SK-N-SH (cell line): ENCODE results near the gene SUMF1. TPM values are rescaled to one million over a fixed set of nuclear protein-coding genes. Genes with fewer than 3 reads are reported as not detected.

ENCODE experiments used
- CTCF ChIA-PET: fragments of 300-600, 350-600 bp; formaldehyde crosslinking; extraction: SDS; loops from one replicate; lab custom pipeline; 2021; lab: Yijun Ruan, JAX
- POLR2A ChIA-PET: fragments of 350-600 bp; sonication (Branson Sonifier 250); formaldehyde crosslinking; extraction: SDS; loops from one replicate; lab custom pipeline; 2020; ENCODE audit warnings: antibody characterized with exemption, inconsistent platforms; lab: Yijun Ruan, JAX
- DNase-seq: peaks from one replicate; pipeline ENCODE4 v3.0.0; 2012
- H2AFZ ChIP-seq: fragments of 200-600 bp; sonication (generic); 2 replicates; pipeline ENCODE4 v1.8.1; 2016; ENCODE audit warnings: antibody characterized with exemption, mild to moderate bottlenecking, low read depth
- H3F3A ChIP-seq: fragments of 200-600 bp; sonication (generic); replicated peaks from 2 replicates; pipeline ENCODE3; 2016; ENCODE audit warnings: antibody characterized with exemption, mild to moderate bottlenecking; ENCODE audit not compliant: insufficient read depth
- H3K27ac ChIP-seq, 2 experiments: fragments of 200-500 bp in 1 of 2; fragments of 200-600 bp in 1 of 2; sonication (Bioruptor generic) in 1 of 2; sonication (generic), shearing (Covaris generic) in 1 of 2; 2 replicates each; pipeline versions ENCODE4 v1.5.1 to v1.6.1; 2014 to 2016; ENCODE audit warnings: low read depth in 2 of 2, inconsistent platforms in 1 of 2, low read length in 1 of 2, mild to moderate bottlenecking in 1 of 2, mixed read lengths in 1 of 2
- H3K27me3 ChIP-seq: fragments of 200-600 bp; sonication (generic), shearing (Covaris generic); 2 replicates; pipeline ENCODE4 v1.6.1; 2016; ENCODE audit warnings: mixed run types; ENCODE audit not compliant: insufficient read depth
- H3K36me3 ChIP-seq, 2 experiments: fragments of 200-500 bp in 1 of 2; fragments of 200-600 bp in 1 of 2; sonication (Bioruptor generic) in 1 of 2; sonication (generic) in 1 of 2; replicated peaks in 1 of 2; 2 replicates each; pipeline versions ENCODE3 to v1.5.1; 2014 to 2016; ENCODE audit warnings: low read length in 1 of 2, mild to moderate bottlenecking in 1 of 2; ENCODE audit not compliant: insufficient read depth in 2 of 2, control insufficient read depth in 1 of 2
- H3K4me1 ChIP-seq, 2 experiments: fragments of 200-500 bp in 1 of 2; fragments of 200-600 bp in 1 of 2; sonication (Bioruptor generic) in 1 of 2; sonication (generic), shearing (Covaris generic) in 1 of 2; 2 replicates each; pipeline versions ENCODE4 v1.5.1 to v1.6.1; 2014 to 2016; ENCODE audit warnings: low read depth in 1 of 2, low read length in 1 of 2, mixed run types in 1 of 2; ENCODE audit not compliant: insufficient read depth in 2 of 2, control insufficient read depth in 1 of 2
- H3K4me2 ChIP-seq: fragments of 200-600 bp; sonication (generic), shearing (Covaris generic); 2 replicates; pipeline ENCODE4 v1.6.1; 2017; ENCODE audit warnings: mixed run types
- H3K4me3 ChIP-seq, 2 experiments: fragments of 200-500 bp in 1 of 2; fragments of 200-600 bp in 1 of 2; sonication (Bioruptor generic) in 1 of 2; sonication (generic), shearing (Covaris generic) in 1 of 2; 2 replicates each; pipeline versions ENCODE4 v1.5.1 to v1.8.1; 2014 to 2016; ENCODE audit warnings: low read depth in 2 of 2, inconsistent platforms in 1 of 2, low read length in 1 of 2, mild to moderate bottlenecking in 1 of 2, mixed read lengths in 1 of 2, moderate library complexity in 1 of 2
- H3K79me2 ChIP-seq: fragments of 200-600 bp; sonication (generic); 2 replicates; pipeline ENCODE4 v1.8.1; 2017; ENCODE audit warnings: mild to moderate bottlenecking; ENCODE audit not compliant: insufficient read depth
- H3K9ac ChIP-seq: fragments of 200-600 bp; sonication (generic); 2 replicates; pipeline ENCODE4 v1.6.1; 2017; ENCODE audit warnings: mixed run types
- H3K9me2 ChIP-seq: fragments of 200-600 bp; sonication (generic); 2 replicates; pipeline ENCODE4 v1.6.1; 2017; ENCODE audit warnings: mixed run types
- H3K9me3 ChIP-seq: fragments of 200-600 bp; sonication (generic); 2 replicates; pipeline ENCODE4 v1.6.1; 2017; ENCODE audit warnings: mixed run types, mild to moderate bottlenecking, moderate library complexity
- H4K20me1 ChIP-seq: fragments of 200-600 bp; sonication (generic); 2 replicates; pipeline ENCODE4 v1.6.1; 2017; ENCODE audit warnings: mild to moderate bottlenecking, mixed run types; ENCODE audit not compliant: insufficient read depth
- FOXM1 ChIP-seq: IDR thresholded peaks from 2 replicates; pipeline ENCODE4 v1.4.0; 2012; ENCODE audit warnings: low read depth, mild to moderate bottlenecking
- GABPA ChIP-seq: IDR thresholded peaks from 2 replicates; pipeline ENCODE4 v1.4.0; 2012; ENCODE audit warnings: low read depth, mild to moderate bottlenecking
- MAX ChIP-seq: IDR thresholded peaks from 2 replicates; pipeline ENCODE4 v1.4.0; 2012; ENCODE audit warnings: low read depth
- MXI1 ChIP-seq: IDR thresholded peaks from 2 replicates; pipeline ENCODE4 v1.6.1; 2012; ENCODE audit warnings: mild to moderate bottlenecking, low read depth, low read length, improper control_type of control experiment
- NRF1 ChIP-seq: IDR thresholded peaks from 2 replicates; pipeline ENCODE4 v1.6.1; 2012; ENCODE audit warnings: low read depth, mild to moderate bottlenecking, low read length
- PBX3 ChIP-seq: IDR thresholded peaks from 2 replicates; pipeline ENCODE4; 2012
- RAD21 ChIP-seq: IDR thresholded peaks from 2 replicates; pipeline ENCODE4 v1.6.1; 2012; ENCODE audit warnings: mild to moderate bottlenecking, low read length
- REST ChIP-seq: IDR thresholded peaks from 2 replicates; pipeline ENCODE4 v1.6.1; 2012; ENCODE audit warnings: mild to moderate bottlenecking, low read depth, low read length, moderate library complexity
- WGBS: methylation state at CpG from one replicate; pipeline ENCODE4 v1.1.6; 2017; ENCODE audit warnings: low lambda C conversion rate; 5-methylcytosine and 5-hydroxymethylcytosine counted together
- polyA plus RNA-seq, 3 experiments: library from polyadenylated mRNA; depleted of rRNA; stranded (reverse); fragments of >200 nt; gene quantifications; 2 replicates each; pipeline ENCODE4 v1.2.3, GENCODE V29; 2012
- TF ChIP-seq, protein P1 (sequence below): fragments of 150-350 bp; IDR thresholded peaks from 2 replicates; pipeline ENCODE4 v1.6.1; 2017; ENCODE audit warnings: antibody characterized with exemption, low read length, low read depth, borderline replicate concordance

Gene SUMF1
- polyA plus RNA-seq, 1 of the 3 experiments (the other 2 are of a cell fraction) = 56.9 TPM

- H3K4me1 ChIP-seq = no peaks in the 10 kb centered on the region
- no peaks in the 10 kb centered on the region for H3F3A ChIP-seq
- ChIA-PET CTCF (no interaction called here), POLR2A (no interaction called here)
- no peak overlapping the region for H3K27ac ChIP-seq
- H4K20me1 ChIP-seq = no peaks in the 10 kb centered on the region
- no peak overlapping the region for H3K9ac ChIP-seq
- H3K9me3 ChIP-seq = no peaks in the 10 kb centered on the region
- WGBS = 94% methylated on average over 1 of the region's 1 CpG
- H3K27me3 ChIP-seq = no peaks in the 10 kb centered on the region
- H3K4me3 ChIP-seq = no peak overlapping the region
- no peaks in the 10 kb centered on the region for H3K79me2 ChIP-seq
- H3K9me2 ChIP-seq = no peaks in the 10 kb centered on the region
- no peak for TF ChIP-seq MXI1
- no peak for TF ChIP-seq RAD21
- no peak for TF ChIP-seq PBX3
- TF ChIP-seq, protein P1, sequence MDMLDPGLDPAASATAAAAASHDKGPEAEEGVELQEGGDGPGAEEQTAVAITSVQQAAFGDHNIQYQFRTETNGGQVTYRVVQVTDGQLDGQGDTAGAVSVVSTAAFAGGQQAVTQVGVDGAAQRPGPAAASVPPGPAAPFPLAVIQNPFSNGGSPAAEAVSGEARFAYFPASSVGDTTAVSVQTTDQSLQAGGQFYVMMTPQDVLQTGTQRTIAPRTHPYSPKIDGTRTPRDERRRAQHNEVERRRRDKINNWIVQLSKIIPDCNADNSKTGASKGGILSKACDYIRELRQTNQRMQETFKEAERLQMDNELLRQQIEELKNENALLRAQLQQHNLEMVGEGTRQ = no peak
- TF ChIP-seq, all 33 proteins: peak for 0
- Histone ChIP-seq H3K36me3 (peaks cover 0 to 4% of the 10 kb centered on the region in 2 experiments), H2AFZ (no peak overlapping the region), H3K4me2 (no peak overlapping the region)
- DNase-seq = no peak
Observed at GRCh38 chr3:4322635-4323034, 144.4 kb downstream of the SUMF1 start.

DNA sequence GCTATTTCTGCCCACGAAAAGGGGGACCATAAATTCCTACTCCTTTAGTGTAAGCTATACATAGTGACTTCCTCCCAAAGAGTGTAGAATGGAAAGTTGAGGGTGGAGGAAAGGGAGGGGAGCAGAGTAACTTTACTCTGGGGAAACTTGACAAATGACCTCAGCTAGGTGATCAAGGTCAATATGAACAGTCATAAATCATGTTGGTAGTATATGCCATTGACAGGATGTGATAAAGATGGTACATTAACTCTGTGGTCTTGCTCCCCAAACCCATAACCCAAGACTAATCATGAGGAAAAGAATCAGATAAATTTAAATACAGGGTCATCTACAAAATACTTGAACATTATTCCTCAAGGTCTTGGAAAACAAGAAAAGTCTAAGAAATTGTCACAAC, 145.3 kb downstream of the SUMF1 start:
- H3K9ac ChIP-seq = no peak overlapping the region
- POLR2A ChIA-PET = no interaction called here
- H3K4me1 ChIP-seq = no peaks in the 10 kb centered on the region
- no peaks in the 10 kb centered on the region for H3K9me3 ChIP-seq
- H3K4me3 ChIP-seq = no peak overlapping the region
- TF ChIP-seq REST (no peak), NRF1 (no peak), MAX (no peak), GABPA (no peak), FOXM1 (no peak)
- H3K79me2 ChIP-seq = no peaks in the 10 kb centered on the region
- no peaks in the 10 kb centered on the region for H3F3A ChIP-seq
- CTCF ChIA-PET = interaction anchor here (0.9 kb wide), 1 partner anchor 318 kb away, joined by 3 read pairs; no protein-coding TSS in a partner anchor
- no peaks in the 10 kb centered on the region for H4K20me1 ChIP-seq
- H3K27ac ChIP-seq = no peak overlapping the region
- DNase-seq = no peak
- 59% methylated on average over 1 of the region's 1 CpG for WGBS
- H3K4me2 ChIP-seq = no peak overlapping the region
- H3K9me2 ChIP-seq = no peaks in the 10 kb centered on the region
- H3K36me3 ChIP-seq = peaks cover 4 to 12% of the 10 kb centered on the region in 2 experiments
- H3K27me3 ChIP-seq = no peaks in the 10 kb centered on the region
- H2AFZ ChIP-seq = no peak overlapping the region
